GM18505 (cell line): Measurements from ENCODE around the gene UBL7.

Source experiments
- ATAC-seq: cut with Tn5 transposase; IDR thresholded peaks from one replicate; pipeline ENCODE4 v1.9.1; 2021; ENCODE audit not compliant: unreplicated experiment
- POLR2A ChIP-seq: IDR thresholded peaks from 4 replicates; pipeline ENCODE4 v1.6.1; 2011; ENCODE audit warnings: borderline replicate concordance; ENCODE audit not compliant: insufficient read depth, insufficient read length; ENCODE audit errors: extremely low read depth

The UBL7 gene

DNA sequence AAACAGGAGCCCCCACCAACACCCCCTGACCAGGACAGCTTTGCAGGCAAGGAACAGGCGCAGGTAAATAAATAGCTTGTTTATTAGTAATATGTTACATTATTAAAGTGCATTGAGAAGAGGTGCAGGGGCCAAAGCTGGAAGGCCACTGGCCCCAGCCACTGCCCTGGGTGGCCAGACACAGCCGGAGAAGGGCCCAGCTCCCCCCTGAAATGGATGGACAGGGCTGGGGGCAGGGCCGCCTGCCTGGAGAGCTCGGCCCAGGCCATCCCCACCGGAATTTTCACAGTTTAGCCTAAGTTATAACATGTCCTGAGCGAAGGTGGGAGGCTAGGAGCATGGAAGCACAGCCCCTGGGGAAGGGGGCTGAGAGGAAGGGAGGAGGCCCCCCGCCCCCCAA lies 51.7 kb downstream of the UBL7 start:
- ATAC-seq: no peak
- peak; percentile 51 for TF ChIP-seq POLR2A

DNA sequence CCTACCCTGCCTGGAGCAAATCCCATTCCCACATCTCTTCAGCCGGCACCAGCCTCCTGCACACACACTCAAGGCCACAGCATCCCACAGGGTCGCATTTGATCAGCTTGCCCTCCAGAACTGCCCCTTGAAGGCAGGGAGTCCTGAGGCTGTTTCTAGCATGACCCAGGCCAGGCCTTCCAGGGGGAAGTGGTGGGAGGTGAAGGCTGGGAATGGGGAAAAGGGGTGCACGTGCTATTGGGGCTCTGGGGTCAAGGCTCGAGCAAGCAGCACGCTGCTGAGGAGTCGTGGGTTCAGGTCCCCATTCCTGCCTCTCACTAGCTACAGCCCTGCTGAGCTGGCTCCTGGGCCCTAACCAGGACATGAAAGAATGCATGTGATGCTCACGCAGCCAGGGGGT lies 52.1 kb downstream of the UBL7 start:
- no peak for ATAC-seq
- TF ChIP-seq POLR2A: no peak

DNA sequence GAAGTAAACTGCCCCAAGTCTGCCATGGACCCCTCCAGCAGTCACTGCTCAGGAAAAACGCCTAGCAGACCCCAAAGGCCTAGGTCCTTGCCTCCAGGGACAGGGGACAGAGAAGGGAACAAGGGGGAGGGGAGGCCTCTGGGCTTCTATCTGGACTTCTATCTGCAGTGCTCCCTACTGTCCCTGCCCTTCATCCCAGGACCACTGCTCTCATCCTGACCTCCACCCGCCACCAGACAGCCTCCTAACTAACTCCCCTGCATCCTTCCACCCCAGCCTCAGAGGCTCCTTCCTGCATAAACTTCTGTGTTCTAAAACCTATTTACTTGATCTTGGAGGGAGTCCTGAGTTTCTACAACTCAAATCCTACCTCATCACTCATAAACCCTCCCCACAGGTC lies 52.6 kb downstream of the UBL7 start:
- no peak for ATAC-seq
- peak; percentile 70 for TF ChIP-seq POLR2A

DNA sequence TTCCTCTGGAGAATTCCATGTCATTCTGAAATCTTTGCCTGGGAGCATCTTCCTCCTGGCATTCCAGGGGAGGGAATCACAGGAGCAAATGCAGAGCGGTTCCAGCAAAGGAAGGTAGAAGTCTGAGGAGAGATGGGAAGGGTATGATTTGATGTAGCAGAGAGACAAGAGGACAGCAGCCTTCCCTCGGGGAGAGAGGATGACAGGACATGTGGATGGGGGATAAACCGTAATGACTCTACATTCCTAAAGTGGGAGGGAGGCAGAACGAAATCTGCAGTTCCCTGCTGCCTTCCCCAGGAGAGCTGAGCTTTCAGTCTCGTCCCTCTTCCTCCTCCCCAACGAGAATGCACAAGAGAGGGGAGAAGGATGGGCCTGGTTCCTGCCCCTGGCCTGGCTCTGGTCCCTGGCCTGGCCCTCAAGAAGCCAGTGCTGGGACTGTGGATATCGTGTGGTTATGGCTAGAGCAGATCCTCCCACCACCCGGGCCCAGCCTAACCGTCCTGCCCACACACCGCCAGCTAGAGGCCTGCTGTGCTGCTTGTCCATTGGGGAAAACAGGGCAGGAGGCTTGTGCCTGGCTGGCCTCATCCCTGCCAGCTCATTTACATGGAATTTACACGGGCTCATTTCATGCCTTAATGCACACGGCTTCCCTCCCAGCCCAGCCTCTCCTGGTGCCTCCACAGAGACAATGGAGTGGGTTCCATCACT lies 53.8 kb downstream of the UBL7 start:
- no peak for ATAC-seq
- no peak for TF ChIP-seq POLR2A

DNA sequence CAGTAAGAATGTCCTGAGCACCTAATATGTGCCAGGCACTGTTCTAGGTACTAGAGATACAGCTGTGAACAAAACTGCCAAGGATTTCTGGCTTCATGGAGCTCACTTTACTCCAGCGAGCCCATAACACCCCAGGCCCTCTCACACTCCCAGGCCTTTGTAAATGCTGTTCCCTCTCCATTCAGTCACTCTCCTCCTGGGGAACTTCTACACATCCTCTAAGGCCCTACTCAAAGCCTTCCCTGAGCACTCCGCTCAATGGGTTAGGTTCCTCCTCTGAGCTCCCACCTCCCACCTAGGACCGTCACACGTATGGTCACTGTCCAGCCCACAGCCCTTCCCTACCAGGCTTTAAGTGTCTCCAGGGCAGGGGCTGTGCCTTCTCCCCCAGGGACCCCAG lies 54.4 kb downstream of the UBL7 start:
- no peak for ATAC-seq
- TF ChIP-seq POLR2A: no peak

DNA sequence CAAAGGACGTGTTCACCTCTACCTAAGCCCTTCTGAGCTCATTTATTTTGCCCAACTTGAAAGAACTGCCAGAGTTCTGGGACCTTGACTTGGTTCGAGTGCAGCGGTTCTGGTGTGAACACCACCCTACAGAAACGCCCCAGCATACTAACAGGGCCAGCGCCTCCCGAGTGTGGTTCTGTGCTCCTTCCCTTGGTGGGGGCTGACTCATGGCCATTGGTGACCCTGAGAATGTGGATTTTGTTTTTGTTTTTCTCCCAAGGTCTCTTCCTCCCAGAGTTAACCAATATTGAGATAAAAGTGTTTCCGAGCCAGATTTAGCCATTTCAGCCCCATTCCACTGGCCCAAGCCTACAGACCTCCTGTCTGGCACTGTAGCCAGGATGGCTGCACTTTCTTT lies 55.1 kb downstream of the UBL7 start:
- no peak for TF ChIP-seq POLR2A
- no peak for ATAC-seq

DNA sequence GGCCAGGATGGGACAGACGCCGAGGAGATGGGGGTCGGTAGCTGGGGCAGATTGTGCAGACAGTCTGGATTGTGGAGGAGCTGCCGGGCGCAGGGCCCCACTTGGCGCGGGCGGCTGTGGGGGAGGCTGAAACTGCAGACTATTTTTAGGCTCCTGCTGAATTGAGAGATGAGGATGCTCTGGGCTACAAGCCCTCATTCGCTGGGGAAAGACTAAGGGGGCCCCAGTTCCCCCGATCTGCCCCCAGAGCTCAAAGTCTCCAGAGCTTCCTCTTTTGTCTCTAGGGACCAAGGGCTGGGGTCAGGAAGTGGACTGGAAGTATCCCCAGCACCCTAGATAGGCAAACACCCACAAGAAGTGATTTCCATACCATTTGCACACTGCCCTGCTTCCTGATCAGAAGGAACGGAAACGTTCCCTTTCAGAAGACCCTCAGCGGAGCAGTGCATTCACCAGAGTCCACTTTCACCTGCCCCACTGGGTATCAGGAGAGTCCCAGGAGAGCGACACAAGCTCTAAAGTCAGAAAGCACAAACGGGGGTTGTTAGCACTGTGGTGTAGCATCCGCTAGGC lies 56.9 kb downstream of the UBL7 start:
- peak; percentile 22 for ATAC-seq
- peak; percentile 51 for TF ChIP-seq POLR2A

DNA sequence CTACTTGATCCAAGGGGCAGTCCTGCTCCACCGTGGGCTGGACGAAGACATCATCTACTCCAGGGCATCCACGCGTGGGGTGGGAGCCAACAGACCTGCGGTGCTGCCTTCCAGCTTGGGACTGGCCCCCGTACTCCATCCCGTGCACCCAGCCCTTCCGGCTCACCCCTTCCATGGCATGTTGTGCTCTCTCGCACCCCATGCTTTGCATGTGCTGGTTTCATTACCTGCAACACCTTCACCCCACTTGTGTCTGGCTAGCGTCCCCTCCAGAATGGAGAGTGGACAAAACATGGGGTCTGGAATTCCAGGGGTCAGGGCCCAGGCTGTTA lies 57.4 kb downstream of the UBL7 start:
- no peak for ATAC-seq
- TF ChIP-seq POLR2A: no peak

DNA sequence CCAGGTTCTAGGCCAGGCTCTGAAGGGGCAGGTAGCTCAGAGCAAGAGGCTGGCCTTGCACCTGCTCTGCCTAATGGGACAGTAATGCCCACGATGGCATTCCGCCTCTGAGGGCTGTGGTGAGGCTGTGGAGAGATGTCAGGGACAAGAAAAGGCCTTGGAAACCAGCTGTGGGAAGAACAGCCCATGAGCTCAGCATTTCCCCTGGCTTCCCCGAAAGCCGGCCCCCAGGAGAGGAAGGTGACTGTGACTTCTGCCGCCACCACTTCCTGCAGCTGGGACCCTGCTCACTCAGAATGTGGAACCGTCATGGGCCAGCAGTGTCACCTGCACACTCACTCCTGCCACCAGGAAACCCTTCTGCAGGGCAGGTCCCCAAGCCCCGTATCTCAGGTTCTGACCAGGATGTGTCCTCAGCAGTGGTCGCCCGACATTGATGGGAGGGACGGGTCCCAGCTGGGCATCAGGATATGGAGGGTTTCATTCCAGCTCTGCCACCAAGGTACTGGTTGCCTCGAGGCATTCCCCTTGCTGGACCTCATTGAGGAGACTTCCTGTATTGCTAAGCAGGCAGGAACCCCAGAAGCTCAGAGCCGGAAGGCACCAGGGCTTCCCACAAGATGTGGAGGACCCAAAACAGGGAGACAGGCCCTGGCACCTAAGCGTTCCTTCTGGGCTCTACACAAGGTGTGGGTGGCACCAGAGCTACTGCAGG lies 57.9 kb downstream of the UBL7 start:
- peak; percentile 65 for TF ChIP-seq POLR2A
- peak; percentile 24 for ATAC-seq

DNA sequence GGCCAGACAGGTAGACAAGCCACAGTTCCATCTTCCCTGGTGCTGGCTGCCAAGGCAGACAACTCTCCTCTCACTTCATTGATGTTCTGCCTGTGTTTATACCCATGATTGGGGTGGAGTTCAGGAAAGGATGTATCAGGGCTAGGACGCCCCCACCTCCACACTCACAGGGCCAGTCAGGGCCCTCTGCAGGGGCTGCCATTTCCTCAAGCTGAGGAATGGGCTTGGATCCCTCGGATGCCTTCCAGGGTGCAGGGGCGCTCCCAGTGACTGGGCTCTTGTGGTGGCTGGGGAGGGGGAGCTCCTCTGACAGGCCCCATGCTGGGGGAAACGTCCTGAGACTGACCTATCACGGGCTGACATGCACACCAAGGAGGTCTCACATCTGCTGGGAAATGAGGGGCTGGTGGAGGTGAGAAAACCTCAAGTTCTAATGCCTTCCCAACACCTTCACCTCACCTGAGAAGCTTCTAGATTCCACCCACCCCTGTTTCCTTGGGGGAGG lies 58.6 kb downstream of the UBL7 start:
- TF ChIP-seq POLR2A: no peak
- no peak for ATAC-seq

DNA sequence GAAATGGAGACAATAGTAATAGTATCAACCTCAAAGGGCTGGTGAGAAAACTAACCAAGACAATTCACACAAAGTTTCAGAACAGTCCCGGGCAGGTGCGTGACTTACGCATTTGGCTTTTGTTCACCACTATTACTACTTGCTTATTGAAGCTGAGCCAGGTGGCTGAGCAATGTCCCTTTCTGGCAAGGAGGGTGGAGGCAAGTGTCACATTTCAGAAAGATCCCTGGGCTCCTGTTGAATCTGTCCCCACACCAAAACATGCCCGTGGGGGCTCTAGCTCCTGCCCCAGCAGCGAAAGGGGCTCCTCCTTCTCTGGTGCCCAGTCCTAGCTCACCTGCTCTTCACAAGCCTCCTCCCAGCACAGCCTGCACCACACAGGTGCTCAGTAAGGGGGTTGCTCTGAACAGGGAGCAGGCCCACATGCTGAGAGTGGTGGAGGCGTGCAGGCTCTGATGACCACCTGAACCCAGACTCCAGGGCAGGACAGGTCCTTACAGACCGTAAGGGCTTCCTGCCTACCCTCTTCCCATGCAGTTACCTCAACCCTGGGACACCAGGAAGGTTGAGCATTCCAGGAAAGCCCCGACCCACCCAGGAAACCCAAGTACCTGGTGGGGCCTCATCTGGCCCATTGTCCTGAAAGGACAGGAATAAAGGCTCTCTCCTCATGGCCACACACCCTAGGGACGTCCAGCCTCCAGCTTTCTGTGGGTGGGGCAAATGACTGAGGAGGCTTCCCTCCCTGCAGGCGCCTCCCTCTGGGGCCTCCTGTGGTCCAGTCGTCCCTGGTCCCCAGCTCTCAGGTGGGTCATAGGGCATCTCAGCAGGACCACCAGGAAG lies 59.8 kb downstream of the UBL7 start:
- ATAC-seq: no peak
- peak; percentile 48 for TF ChIP-seq POLR2A

DNA sequence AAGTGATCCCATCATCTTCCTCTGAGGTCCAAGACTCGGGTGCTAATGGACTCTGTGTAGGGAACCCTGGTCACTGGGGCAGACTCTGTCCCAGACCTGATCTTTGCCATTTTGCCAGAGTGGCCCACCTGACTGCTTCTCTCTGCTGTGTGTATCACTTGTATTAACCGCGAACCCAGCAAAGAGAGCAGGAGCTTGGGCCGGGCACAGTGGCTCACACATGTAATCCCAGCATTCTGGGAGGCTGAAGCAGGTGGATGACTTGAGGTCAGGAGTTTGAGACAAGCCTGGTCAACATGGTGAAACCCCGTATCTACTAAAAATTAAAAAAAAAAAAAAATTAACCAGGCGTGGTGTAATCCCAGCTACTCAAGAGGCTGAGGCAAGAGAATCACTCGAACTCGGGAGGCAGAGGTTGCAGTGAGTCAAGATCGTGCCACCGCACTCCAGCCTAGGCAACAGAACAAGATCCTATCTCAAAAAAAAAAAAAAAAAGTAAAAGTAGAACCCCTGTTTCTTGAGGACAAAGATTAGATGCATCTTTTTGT lies 60.6 kb downstream of the UBL7 start:
- no peak for ATAC-seq
- no peak for TF ChIP-seq POLR2A
